UCSD-AML1 (cell line): ENCODE results near the gene TRAF2.
"Not testable (repeated sequence)": the region's sequence is repeated elsewhere in the genome, so short reads cannot be mapped to it uniquely, and the experiment has no call there.

Experiments
- DNase-seq: peaks from one replicate; lab custom pipeline; 2025; ENCODE audit not compliant: unreplicated experiment; lab: John Stamatoyannopoulos, UW

TRAF2 gene, protein sequence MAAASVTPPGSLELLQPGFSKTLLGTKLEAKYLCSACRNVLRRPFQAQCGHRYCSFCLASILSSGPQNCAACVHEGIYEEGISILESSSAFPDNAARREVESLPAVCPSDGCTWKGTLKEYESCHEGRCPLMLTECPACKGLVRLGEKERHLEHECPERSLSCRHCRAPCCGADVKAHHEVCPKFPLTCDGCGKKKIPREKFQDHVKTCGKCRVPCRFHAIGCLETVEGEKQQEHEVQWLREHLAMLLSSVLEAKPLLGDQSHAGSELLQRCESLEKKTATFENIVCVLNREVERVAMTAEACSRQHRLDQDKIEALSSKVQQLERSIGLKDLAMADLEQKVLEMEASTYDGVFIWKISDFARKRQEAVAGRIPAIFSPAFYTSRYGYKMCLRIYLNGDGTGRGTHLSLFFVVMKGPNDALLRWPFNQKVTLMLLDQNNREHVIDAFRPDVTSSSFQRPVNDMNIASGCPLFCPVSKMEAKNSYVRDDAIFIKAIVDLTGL

DNA sequence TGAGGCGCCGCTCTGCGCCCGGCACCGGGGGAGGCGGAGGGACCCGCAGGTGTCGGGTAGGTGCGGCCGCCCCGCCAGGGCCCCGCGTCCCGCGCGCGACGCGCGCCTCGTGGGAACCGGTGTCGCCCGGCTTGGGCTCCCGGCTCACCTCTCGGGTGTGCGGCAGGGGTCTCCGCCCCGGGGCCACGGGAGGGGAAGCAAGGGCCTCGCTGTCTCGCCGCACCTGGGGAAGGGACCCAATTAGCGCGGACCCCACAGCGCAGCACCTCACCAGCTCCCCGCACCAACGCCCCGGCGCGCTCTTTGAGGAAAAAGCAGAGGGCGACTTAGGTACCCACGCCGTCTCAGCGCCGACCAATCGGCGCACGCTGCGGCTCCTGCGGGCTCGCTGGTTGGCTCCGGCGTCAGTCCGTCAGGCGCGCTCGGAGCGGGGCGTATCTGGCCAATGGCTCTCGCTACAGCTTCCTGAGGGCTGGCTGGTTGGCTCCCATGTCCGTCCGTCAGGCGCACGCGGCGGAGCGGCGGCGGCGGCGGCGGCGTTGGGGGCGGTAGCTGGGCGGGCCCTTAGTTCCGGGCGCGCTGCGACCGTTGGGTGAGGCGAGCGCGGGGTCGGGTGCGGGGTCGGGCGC lies at the start of gene TRAF2:
Gene TRAF2, plus strand, starts transcription at position 567 of the 629 bp plus-strand sequence. CDS start 12,225 bp downstream, outside the sequence.
- DNase-seq, result peak; percentile 99

DNA sequence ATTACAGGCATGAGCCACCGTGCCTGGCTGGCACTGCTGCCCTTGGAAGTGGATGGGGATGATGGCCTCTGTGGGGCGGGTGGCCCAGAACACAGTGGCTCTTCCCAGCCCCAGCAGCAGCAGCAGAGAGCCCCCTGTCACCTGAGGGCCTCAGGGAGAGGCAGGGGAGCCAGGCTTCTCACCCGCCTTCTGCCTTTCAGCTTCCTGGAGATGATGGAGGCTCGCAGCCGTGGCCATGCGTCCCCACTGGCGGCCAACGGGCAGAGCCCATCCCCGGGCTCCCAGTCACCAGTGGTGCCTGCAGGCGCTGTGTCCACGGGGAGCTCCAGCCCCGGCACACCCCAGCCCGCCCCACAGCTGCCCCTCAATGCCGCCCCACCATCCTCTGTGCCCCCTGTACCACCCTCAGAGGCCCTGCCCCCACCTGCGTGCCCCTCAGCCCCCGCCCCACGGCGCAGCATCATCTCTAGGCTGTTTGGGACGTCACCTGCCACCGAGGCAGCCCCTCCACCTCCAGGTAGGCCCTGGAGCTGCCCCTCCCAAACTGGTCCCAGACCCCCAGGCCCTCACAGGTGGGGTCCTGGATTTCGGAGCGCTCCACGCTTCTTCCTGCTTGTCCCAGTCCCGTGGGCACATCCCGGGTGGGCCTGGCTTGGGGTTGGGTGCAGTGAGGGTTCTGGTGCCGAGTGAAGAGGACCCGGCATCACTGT lies 49.0 kb upstream of the TRAF2 start:
- no peak for DNase-seq

DNA sequence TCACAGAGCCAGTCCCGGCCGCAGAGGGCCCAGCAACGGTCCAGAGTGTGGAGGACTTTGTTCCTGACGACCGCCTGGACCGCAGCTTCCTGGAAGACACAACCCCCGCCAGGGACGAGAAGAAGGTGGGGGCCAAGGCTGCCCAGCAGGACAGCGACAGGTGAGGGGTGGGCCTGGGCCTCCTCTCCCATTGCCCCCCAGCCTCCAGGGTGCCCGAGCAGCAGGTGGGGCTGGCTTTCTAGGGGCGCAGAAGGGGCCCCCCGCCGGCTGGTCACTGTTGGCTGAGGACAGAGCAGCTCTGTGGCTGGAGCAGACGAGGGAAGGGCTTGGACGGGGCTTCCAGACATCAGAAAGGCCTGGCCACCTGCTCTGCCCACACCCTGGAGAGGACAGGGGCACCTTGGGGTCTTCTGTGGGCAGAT lies 48.4 kb upstream of the TRAF2 start:
- DNase-seq, result not testable (repeated sequence)

DNA sequence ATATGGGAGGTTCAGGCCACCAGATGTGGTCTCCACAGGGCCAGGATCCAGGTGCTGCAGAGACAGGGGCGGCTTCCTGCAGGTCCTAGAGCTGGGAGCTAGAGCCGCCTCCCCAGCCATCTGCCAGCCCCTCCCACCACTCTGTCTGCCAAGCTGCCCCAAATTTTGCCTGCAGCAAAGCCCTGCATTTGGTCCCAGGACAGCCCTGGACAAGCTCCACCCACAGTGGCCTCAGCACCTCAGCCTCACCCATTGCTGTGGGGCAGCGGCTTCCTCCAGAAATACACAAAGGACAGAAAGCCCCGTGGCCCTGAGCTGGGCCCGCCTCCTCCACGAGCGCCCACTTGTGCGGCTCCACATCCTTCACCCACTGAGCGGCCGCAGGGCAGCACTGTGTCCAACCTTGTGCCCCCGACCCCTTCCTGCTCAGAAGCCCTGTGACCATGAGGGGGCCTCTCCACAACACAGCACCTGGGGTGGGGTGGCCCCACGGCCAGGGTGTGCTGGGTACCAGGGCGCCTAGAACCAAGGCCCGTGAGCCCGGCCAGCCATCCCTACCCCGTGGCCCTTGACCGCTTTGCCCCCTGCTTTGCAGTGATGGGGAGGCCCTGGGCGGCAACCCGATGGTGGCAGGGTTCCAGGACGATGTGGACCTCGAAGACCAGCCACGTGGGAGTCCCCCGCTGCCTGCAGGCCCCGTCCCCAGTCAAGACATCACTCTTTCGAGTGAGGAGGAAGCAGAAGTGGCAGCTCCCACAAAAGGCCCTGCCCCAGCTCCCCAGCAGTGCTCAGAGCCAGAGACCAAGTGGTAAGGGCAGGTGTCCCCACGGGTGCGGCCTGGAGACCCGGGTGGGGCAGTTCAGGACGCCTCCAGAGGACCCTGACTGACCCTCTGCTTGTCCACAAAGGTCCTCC lies 47.7 kb upstream of the TRAF2 start:
- no peak for DNase-seq

DNA sequence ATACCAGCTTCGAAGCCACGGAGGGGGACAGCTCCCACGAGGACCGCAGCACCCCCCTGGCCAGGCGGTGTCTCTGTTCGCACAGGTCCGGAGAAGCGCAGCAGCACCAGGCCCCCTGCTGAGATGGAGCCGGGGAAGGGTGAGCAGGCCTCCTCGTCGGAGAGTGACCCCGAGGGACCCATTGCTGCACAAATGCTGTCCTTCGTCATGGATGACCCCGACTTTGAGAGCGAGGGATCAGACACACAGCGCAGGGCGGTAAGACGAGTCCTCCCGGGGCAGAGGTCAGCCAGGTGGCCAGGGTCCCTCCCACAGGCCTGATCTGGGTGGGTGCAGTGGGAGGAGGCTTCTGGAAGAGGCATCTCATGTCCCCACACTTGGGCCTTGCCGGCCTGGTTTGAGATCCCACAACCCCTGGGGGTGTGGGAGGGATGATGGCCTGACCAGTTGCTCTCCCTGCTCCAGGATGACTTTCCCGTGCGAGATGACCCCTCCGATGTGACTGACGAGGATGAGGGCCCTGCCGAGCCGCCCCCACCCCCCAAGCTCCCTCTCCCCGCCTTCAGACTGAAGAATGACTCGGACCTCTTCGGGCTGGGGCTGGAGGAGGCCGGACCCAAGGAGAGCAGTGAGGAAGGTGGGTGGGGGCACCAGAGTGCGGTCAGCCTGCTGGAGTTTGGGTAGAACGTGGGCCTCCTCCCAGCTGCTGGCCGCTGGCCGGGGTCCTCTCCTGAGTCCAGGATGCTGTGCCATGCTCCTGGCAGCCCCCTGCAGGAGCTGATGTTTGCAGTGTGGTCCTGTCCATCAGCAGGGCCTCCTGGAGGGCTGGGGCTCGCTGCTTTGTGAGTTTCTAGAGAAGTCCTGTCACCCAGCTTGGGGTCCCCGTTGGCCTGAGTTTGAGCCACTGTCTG lies 46.8 kb upstream of the TRAF2 start:
- DNase-seq, result no peak

DNA sequence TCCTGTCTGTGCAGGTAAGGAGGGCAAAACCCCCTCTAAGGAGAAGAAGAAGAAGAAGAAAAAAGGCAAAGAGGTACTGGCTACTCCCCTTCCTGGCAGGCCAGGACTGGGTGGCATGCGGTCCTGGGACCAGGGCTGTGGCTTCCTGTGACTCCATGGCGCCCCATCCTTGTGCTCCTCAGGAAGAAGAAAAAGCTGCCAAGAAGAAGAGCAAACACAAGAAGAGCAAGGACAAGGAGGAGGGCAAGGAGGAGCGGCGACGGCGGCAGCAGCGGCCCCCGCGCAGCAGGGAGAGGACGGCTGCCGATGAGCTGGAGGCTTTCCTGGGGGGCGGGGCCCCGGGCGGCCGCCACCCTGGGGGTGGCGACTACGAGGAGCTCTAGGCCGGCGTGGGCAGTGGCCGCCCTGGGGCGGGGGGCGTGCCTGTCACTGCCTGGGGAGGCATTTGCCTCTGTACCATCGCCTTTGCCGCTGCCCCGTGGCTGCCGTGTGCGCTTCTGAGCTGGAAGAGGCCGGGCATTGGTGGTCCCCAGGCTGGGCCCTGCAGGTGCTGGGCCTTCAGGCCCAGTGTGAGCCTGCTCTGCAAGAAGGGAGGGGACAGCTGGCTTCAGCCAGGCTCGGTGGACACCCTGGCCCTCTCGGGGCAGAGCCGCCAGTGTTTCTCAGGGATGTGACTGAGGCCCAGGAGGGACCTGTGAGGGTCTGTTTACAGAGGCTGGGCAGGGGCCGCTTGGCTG lies 46.0 kb upstream of the TRAF2 start:
- no peak for DNase-seq

DNA sequence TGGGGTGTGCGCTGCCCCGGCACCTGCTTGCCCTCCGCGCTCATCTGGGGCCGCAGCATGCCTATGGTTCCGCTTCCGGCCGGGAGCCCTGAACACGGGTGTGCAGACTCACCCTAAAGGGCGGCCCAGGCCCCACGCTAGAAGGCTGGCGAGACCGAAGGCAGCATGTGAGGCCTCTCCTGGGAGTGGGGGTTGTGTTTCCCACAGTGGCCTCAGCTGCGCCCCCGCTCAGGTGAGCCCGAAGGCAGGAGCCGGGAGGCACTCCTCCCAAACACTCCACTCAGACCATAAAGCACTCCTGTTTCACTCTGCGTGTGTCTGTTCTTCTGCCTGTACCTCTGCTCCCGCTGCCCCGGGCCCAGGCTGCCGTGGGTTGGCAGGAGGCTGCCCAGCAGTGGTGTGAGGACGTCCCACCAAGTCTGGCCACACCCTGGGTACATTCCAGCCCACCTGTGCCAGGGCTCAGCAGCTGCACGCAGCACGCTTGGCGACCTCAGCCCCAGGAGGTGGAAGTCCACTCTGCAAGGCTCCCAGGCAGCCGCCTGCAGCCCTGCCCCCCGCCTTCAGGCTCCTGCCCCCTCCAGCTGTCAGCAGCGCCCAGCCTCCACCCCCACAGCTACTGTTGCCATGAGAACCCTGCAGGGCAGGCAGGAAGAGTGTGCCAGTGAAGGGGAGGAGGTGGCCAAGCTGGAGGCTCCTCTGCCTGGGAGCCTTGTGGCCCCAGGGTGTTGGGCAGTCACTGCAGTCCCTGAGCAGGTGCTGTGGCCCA lies 45.3 kb upstream of the TRAF2 start:
- peak; percentile 25 for DNase-seq

DNA sequence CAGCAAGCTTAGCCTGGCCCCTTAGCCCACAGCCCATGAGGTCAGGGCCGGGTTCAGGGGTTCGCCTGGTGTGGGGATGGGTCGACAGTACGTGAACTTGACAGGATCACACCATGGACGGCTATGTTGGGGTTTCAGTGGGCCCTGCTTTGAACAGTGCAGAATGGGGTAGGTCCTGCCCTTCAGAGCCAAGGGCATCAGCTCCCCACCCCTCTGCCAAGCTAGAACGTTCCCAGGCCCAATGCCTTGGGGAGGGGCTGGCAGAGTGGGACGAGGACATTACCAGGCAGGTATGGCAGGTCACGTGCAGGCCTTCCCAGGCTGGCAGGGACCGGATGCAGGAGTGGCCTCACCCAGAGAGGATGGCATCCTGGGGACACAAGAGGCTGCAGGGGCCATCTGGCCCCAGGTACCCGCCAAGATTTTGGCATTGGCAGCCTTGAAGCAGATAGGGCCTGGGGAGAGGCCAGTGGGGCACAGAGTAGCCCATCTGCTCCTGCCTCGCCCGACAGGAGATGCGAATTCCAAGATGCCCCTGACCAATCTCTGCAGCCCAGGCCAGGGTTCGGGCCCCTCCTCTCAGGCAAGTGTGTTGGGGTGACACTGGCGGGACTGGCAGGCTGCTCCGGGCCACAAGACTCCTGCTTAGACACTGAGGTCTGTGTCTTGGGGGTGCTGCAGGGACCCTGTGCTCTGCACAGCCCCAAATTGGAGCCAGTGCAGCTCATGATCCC lies 44.5 kb upstream of the TRAF2 start:
- DNase-seq, result not testable (repeated sequence)

DNA sequence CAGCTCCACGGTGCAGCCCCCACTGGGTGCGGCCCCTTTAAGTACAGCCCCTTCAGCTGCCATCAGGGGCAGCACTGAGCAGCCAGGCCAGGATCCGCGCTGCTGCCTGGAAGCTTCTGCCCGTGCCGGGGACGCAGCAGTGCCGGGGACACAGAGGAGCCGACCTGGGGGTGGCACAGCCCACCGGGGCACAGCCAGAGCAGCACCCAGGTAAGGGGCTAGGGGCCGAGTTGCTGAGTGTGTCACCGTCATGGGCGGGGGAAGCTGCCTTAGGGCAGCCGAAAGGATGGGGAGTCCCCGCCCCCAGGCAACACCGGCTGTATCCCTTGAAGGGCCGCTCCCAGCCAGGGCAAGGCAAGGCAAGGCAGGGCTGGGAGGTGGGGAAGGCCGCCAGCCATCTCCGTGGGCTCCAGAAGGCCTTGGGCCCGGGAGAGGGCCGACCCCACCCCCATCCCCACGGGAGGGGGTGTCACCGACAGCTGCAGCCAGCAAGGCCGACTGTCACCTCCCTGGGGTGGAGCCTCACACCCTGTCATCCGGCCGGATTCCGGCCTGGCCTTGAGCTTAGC lies 43.9 kb upstream of the TRAF2 start, which contains the start of gene AJM1:
Gene AJM1, plus strand, starts transcription at position 99 of the 569 bp plus-strand sequence. CDS start 1,937 bp downstream, outside the sequence.
- peak; percentile 80 for DNase-seq

DNA sequence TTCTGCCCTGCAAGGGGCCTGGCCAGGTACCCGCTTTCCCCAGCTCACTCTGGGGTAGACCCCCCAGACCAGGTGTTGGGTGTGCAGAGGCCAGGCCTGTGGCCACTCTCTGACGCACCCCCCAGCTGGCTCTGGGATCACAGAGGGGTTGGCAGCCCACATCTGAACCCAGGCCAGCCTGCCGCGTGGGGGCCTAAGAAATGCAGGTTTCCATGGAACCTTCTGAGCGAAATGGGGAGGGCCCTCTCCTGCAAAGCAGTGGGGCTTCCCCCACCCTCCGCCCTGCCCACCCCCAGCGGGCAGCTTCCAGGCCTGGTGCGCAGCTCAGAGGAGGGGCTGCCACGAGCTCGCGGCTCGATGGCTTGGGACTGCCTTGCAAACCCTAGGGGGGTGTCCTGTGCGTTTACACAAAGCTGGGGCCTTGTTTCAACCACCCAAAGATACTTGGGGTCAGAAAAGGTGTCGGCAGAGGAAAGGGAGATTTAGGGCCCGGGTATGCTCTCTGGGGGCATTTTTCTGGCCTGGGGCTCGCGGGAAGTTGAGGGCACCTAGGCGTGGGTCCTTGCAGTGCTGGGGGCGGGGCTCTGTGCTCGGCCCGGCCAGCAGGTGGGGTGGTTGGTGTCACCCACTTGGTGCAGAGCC lies 43.0 kb upstream of the TRAF2 start:
- not testable (repeated sequence) for DNase-seq

DNA sequence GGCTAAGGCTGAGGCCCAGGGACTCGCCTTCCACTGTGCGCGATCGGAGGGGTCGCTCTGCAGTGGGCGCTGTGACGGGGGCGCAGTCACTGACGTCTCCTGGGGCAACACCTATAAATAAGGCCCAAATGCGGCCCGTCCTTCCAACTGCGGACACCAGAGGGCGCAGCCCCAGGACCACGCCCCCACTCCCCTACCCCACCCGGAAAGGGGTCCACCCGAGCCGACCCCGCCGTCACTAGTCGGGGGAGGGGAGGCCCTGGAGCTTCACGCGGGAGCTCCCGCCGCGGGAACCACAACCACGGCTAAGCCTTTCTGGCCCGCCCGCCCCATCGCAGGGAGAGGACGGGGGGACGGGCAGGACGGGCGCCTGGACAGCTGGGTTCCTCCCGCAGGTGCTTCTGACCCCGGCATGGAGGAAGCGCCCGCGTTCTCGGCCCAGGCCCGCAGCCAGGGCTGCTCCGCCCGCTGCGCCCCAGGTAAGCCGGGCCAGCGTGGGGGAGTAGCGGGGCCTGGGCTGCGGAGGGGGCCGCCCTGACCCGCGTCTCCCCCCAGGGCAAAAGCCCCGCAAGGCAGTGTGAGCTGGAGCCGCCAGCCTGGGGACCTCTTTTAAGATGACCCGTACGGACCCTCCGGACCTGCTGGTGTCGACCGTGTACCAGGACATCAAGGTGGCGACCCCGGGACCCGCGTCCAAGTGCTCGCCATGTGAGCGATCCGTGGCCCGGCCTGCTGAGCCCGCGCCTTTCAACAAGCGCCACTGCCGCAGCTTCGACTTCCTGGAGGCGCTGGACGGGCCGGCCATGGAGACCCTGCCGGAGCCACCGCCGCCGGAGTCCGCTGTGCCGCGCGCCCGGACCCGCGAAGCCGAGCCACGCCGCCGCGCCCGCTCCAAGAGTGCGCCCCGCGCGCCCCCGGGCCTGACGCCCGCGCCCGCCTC lies 42.2 kb upstream of the TRAF2 start:
- peak; percentile 36 for DNase-seq

DNA sequence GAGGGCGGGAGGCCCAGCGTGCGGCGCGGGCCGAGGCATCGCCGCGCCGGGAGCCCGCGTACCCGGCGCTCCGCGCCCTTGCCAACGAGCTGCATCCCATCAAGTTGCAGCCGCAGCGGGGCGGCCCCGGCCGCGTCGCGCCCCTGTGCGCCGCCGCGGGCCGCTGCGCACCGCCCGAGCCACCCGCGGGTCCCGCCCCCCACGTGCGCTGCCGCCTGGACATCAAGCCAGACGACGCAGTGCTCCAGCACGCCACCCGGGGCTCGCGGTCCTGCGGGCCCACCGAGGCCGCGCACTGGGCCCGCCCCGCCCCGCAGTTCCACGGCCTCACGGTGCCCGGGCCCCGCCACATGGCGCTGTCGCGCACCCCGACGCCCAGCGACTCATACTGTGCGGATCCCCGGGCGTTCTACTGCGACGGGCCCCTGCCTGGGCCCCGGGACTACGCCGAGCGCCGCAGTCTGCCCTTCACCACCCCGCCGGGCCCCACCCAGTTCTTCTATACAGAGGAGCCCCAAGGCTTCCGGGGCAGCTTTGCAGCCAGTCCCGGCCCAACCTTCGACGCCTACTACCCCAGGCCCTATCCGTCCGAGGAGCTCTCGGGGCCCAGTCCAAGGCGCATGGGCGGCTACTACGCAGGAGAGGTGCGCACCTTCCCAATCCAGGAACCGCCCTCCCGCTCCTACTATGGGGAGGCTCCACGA lies 41.4 kb upstream of the TRAF2 start:
- no peak for DNase-seq

DNA sequence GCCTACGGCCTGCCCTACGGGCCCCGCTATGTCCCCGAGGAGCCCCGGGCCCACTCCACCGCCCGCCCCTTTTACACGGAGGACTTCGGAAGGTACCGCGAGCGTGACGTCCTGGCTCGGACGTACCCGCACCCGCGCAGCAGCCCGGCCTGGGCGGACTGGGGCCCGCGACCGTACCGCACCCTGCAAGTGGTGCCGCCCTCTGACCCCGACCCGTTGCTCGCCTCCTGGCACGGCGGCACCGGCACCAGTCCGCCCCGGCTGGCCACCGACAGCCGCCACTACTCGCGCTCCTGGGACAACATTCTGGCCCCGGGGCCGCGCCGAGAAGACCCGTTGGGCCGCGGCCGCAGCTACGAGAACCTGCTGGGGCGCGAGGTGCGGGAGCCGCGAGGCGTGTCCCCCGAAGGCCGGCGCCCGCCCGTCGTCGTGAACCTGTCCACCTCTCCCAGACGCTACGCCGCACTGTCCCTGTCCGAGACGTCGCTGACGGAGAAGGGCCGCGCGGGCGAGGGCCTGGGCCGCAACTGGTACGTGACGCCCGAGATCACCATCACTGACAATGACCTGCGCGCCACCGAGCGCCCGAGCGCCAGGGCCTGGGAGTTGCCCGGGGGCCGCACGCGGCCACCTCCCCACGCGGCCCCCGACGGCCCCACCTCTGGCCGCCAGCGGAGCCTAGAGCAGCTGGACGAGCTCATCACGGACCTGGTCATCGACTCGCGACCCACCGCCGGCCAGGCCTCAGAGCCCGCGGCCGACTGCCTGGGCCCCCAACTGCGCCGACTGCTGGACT lies 40.7 kb upstream of the TRAF2 start:
- DNase-seq, result no peak
